H9 (cell line): ENCODE data around the gene HSFX4. TPM values are rescaled to one million over a fixed set of nuclear protein-coding genes. Genes with fewer than 3 reads are reported as not detected.

Source experiments
- DNase-seq: peaks from one replicate; pipeline ENCODE4 v3.0.0-alpha.2; 2017
- H2AFZ ChIP-seq: one replicate; pipeline ENCODE4 v1.6.1; 2013; ENCODE audit warnings: mild to moderate bottlenecking, low read length, control low read depth, moderate library complexity
- H2AK5ac ChIP-seq: 2 replicates; pipeline ENCODE4 v1.6.1; 2013; ENCODE audit warnings: low read length, control low read depth, mixed read lengths; ENCODE audit not compliant: insufficient read length
- H2BK120ac ChIP-seq: one replicate; pipeline ENCODE4 v1.6.1; 2013; ENCODE audit warnings: low read depth, mild to moderate bottlenecking, low read length, control low read depth, inconsistent platforms; ENCODE audit not compliant: poor library complexity, severe bottlenecking
- H2BK12ac ChIP-seq: 2 replicates; pipeline ENCODE4 v1.6.1; 2013; ENCODE audit warnings: low read length, control low read depth, mixed read lengths, low read depth; ENCODE audit not compliant: insufficient read length
- H2BK15ac ChIP-seq: 2 replicates; pipeline ENCODE4 v1.6.1; 2013; ENCODE audit warnings: low read depth, low read length, control low read depth
- H2BK20ac ChIP-seq: one replicate; pipeline ENCODE4 v1.6.1; 2013; ENCODE audit warnings: low read depth, mild to moderate bottlenecking, low read length, control low read depth, inconsistent platforms; ENCODE audit not compliant: poor library complexity, severe bottlenecking
- H2BK5ac ChIP-seq: 2 replicates; pipeline ENCODE4 v1.6.1; 2013; ENCODE audit warnings: low read length, control low read depth, mixed read lengths; ENCODE audit not compliant: insufficient read length
- H3K14ac ChIP-seq: 2 replicates; pipeline ENCODE4 v1.6.1; 2013; ENCODE audit warnings: low read length, control low read depth; ENCODE audit not compliant: insufficient read depth
- H3K18ac ChIP-seq: 2 replicates; pipeline ENCODE4 v1.6.1; 2013; ENCODE audit warnings: low read depth, mild to moderate bottlenecking, mixed read lengths, low read length, control low read depth; ENCODE audit not compliant: insufficient read length
- H3K23ac ChIP-seq: 2 replicates; pipeline ENCODE4 v1.6.1; 2013; ENCODE audit warnings: low read length, control low read depth, mixed read lengths, low read depth; ENCODE audit not compliant: insufficient read length
- H3K23me2 ChIP-seq: 2 replicates; pipeline ENCODE4 v1.6.1; 2013; ENCODE audit warnings: low read depth, mild to moderate bottlenecking, mixed read lengths, low read length, control low read depth; ENCODE audit not compliant: insufficient read length, poor library complexity, severe bottlenecking
- H3K27ac ChIP-seq: 2 replicates; pipeline ENCODE4 v1.5.1; 2013; ENCODE audit warnings: low read length, control low read depth, mixed read lengths, low read depth; ENCODE audit not compliant: insufficient read length
- H3K27me3 ChIP-seq: 2 replicates; pipeline ENCODE4 v1.6.1; 2013; ENCODE audit warnings: low read length, control low read depth, inconsistent platforms; ENCODE audit not compliant: insufficient read depth
- H3K4ac ChIP-seq: 2 replicates; pipeline ENCODE4 v1.6.1; 2013; ENCODE audit warnings: low read depth, mild to moderate bottlenecking, control low read depth, inconsistent platforms, low read length, moderate library complexity
- H3K4me1 ChIP-seq: 2 replicates; pipeline ENCODE4 v1.6.1; 2013; ENCODE audit warnings: low read length, control low read depth, inconsistent platforms; ENCODE audit not compliant: insufficient read depth
- H3K4me2 ChIP-seq: 2 replicates; pipeline ENCODE4 v1.6.1; 2013; ENCODE audit warnings: low read length, control low read depth, mixed read lengths; ENCODE audit not compliant: insufficient read length, insufficient read depth
- H3K56ac ChIP-seq: 2 replicates; pipeline ENCODE4 v1.6.1; 2013; ENCODE audit warnings: low read depth, mild to moderate bottlenecking, mixed read lengths, low read length, control low read depth; ENCODE audit not compliant: insufficient read length
- H3K79me1 ChIP-seq: 2 replicates; pipeline ENCODE4 v1.6.1; 2013; ENCODE audit warnings: low read depth, mild to moderate bottlenecking, moderate library complexity, low read length, control low read depth, inconsistent platforms; ENCODE audit not compliant: insufficient read depth, poor library complexity, severe bottlenecking
- H3K79me2 ChIP-seq: 2 replicates; pipeline ENCODE4 v1.6.1; 2013; ENCODE audit warnings: low read length, control low read depth, inconsistent platforms; ENCODE audit not compliant: insufficient read depth
- H3K9ac ChIP-seq: 2 replicates; pipeline ENCODE4 v1.6.1; 2013; ENCODE audit warnings: low read length, control low read depth, mixed read lengths; ENCODE audit not compliant: insufficient read length; ENCODE audit errors: extremely low read depth
- H3K9me3 ChIP-seq: one replicate; pipeline ENCODE4 v1.6.1; 2013; ENCODE audit warnings: low read depth, low read length, inconsistent platforms; ENCODE audit not compliant: control insufficient read depth
- H3T11ph ChIP-seq: one replicate; pipeline ENCODE4 v1.6.1; 2013; ENCODE audit warnings: mild to moderate bottlenecking, low read length, control low read depth, inconsistent platforms
- H4K20me1 ChIP-seq: one replicate; pipeline ENCODE4 v1.6.1; 2013; ENCODE audit not compliant: control insufficient read depth, insufficient read length, insufficient read depth
- H4K5ac ChIP-seq: 2 replicates; pipeline ENCODE4 v1.6.1; 2013; ENCODE audit warnings: low read depth, mild to moderate bottlenecking, mixed read lengths, low read length, control low read depth; ENCODE audit not compliant: insufficient read length
- H4K8ac ChIP-seq: replicated peaks from 2 replicates; pipeline ENCODE4 v1.6.1; 2013; ENCODE audit warnings: low read length, control low read depth, mixed read lengths, low read depth; ENCODE audit not compliant: insufficient read length
- H4K91ac ChIP-seq: 2 replicates; pipeline ENCODE4 v1.6.1; 2013; ENCODE audit warnings: low read depth, mild to moderate bottlenecking, moderate library complexity, mixed read lengths, low read length, control low read depth; ENCODE audit not compliant: insufficient read length
- H3K27ac Mint-ChIP-seq, 3 experiments: 2 replicates in 2 of 3; 3 replicates in 1 of 3; pipeline ENCODE4 v1.8.0; 2020 to 2021; ENCODE audit warnings: mixed read lengths in 3 of 3, mild to moderate bottlenecking in 1 of 3, moderate library complexity in 1 of 3
- H3K27me3 Mint-ChIP-seq: 2 replicates; pipeline ENCODE4 v1.8.0; 2021; ENCODE audit warnings: low read depth, mild to moderate bottlenecking, moderate library complexity, mixed read lengths
- H3K36me3 Mint-ChIP-seq, 3 experiments: 2 replicates in 2 of 3; 3 replicates in 1 of 3; pipeline ENCODE4 v1.8.0; 2020 to 2021; ENCODE audit warnings: low read depth in 3 of 3, mixed read lengths in 3 of 3; ENCODE audit not compliant: insufficient read depth in 1 of 3
- H3K4me1 Mint-ChIP-seq, 2 experiments: 2 replicates each; pipeline ENCODE4 v1.8.0; 2020; ENCODE audit warnings: mixed read lengths in 2 of 2
- H3K4me3 Mint-ChIP-seq, 2 experiments: 2 replicates in 1 of 2; 3 replicates in 1 of 2; pipeline ENCODE4 v1.8.0; 2020 to 2021; ENCODE audit warnings: mild to moderate bottlenecking in 2 of 2, mixed read lengths in 2 of 2, moderate library complexity in 1 of 2
- H3K9me3 Mint-ChIP-seq, 2 experiments: 2 replicates in 1 of 2; 3 replicates in 1 of 2; pipeline ENCODE4 v1.8.0; 2020; ENCODE audit warnings: mild to moderate bottlenecking in 2 of 2, mixed read lengths in 2 of 2, moderate library complexity in 1 of 2
- WGBS: extraction: QIAGEN DNeasy Blood & Tissue Kit; methylation state at CpG from one replicate; pipeline ENCODE4 v1.1.7; 2013; ENCODE audit warnings: missing lambda C conversion rate, low lambda C conversion rate, mixed read lengths; ENCODE audit not compliant: insufficient read length; ENCODE audit errors: extremely low coverage; 5-methylcytosine and 5-hydroxymethylcytosine counted together
- total RNA-seq: library from RNA; stranded (reverse); gene quantifications from 2 replicates; pipeline ENCODE4 v1.2.1, GENCODE V29; 2021
- TF ChIP-seq, protein P1 (sequence below): fragments of 200-600 bp; sonication (generic); conservative IDR thresholded peaks from 3 replicates; pipeline ENCODE4 v1.8.0; 2021; ENCODE audit warnings: antibody characterized with exemption, mild to moderate bottlenecking

The HSFX4 gene
- total RNA-seq, 1 experiment from 2014 or later, result not detected

DNA sequence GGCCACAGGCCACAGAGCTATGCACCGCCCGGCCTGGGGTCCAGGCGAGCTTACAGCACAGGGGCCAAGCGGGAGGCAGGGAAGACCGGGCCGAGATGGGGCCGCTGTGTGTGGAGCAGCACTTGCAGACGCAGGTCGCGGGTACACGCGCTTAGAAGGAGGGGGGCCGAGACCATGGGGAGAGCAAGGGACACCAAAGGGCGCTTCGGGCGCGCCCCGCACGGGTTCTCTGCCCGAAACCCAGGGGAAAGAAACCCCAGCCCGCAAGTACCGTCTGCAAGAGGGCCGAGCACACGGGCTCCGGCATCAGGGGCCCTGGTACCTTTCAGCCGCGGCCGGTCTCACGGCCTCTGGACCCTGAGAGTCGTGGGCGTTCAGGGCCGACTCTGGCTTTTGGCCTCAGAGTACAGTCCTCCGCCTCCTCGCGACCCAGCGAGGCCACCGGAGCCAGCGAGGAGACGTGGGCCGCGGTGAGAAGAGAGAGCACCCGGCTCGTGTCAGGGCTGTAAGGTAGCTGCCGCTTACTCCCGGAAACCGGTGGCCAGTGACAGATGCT is 8.6 kb downstream of the HSFX4 start:
- H3K4me1 Mint-ChIP-seq, result peaks cover 0 to 3% of the 10 kb centered on the region in 2 experiments; a peak in 1 of 4 replicates
- Histone ChIP-seq H2BK15ac (no peak overlapping the region), H3K23ac (no peak overlapping the region), H2AK5ac (no peak overlapping the region), H3K56ac (no peak overlapping the region), H3K4me1 (no peaks in the 10 kb centered on the region), H3K27ac (no peak overlapping the region), H2BK120ac (no peak overlapping the region), H3K23me2 (peaks cover 7% of the 10 kb centered on the region), H4K91ac (no peak overlapping the region), H3K9ac (peak overlapping the region; percentile 71), H4K8ac (no peak overlapping the region), H2BK12ac (no peak overlapping the region), H3K14ac (no peak overlapping the region), H3K27me3 (no peaks in the 10 kb centered on the region), H3K18ac (no peak overlapping the region), H4K20me1 (no peaks in the 10 kb centered on the region), H2BK5ac (no peak overlapping the region), H3K4ac (no peak overlapping the region), H2BK20ac (no peak overlapping the region), H3T11ph (no peak overlapping the region), H3K79me1 (no peaks in the 10 kb centered on the region), H4K5ac (no peak overlapping the region), H3K79me2 (no peaks in the 10 kb centered on the region), H2AFZ (no peak overlapping the region), H3K9me3 (peaks cover 7% of the 10 kb centered on the region), H3K4me2 (peak overlapping the region; percentile 40)
- peak overlapping the region; percentile 76 to 86 for H3K4me3 Mint-ChIP-seq
- peak overlapping the region in 1 of 3 experiments; percentile 99; a peak in 1 of 7 replicates for H3K27ac Mint-ChIP-seq
- WGBS, result no CpG with 5 or more reads among the region's 46 CpGs
- peaks cover 37 to 40% of the 10 kb centered on the region in 2 experiments for H3K9me3 Mint-ChIP-seq
- peaks cover 13 to 19% (median 15%) of the 10 kb centered on the region in 3 experiments for H3K36me3 Mint-ChIP-seq
- TF ChIP-seq, protein P1, sequence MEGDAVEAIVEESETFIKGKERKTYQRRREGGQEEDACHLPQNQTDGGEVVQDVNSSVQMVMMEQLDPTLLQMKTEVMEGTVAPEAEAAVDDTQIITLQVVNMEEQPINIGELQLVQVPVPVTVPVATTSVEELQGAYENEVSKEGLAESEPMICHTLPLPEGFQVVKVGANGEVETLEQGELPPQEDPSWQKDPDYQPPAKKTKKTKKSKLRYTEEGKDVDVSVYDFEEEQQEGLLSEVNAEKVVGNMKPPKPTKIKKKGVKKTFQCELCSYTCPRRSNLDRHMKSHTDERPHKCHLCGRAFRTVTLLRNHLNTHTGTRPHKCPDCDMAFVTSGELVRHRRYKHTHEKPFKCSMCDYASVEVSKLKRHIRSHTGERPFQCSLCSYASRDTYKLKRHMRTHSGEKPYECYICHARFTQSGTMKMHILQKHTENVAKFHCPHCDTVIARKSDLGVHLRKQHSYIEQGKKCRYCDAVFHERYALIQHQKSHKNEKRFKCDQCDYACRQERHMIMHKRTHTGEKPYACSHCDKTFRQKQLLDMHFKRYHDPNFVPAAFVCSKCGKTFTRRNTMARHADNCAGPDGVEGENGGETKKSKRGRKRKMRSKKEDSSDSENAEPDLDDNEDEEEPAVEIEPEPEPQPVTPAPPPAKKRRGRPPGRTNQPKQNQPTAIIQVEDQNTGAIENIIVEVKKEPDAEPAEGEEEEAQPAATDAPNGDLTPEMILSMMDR, result no peak
- no peak for DNase-seq
- H3K27me3 Mint-ChIP-seq, result peaks cover 3% of the 10 kb centered on the region; the same call in 1 of the 2 replicates
